Lower leg skin (tissue), 4 donors: ENCODE results near the gene HLX. TPM values are rescaled to one million over a fixed set of nuclear protein-coding genes. Genes with fewer than 3 reads are reported as not detected.

Source experiments
- DNase-seq, 2 donors: peaks; one replicate each; pipeline ENCODE4 v3.0.0-alpha.2; 2019; ENCODE audit warnings: low spot score in 2 of 2
- H3K4me3 ChIP-seq: fragments of 200-600 bp; sonication (generic); 2 replicates; pipeline ENCODE4 v1.5.1; 2017; ENCODE audit warnings: mild to moderate bottlenecking, low read depth; ENCODE audit not compliant: poor library complexity, severe bottlenecking
- POLR2A ChIP-seq, 2 donors: fragments of 450-650 bp; IDR thresholded peaks; one replicate each; pipeline ENCODE4 v1.6.1; 2016 to 2017; ENCODE audit warnings: antibody characterized with exemption in 2 of 2, mild to moderate bottlenecking in 1 of 2, moderate library complexity in 1 of 2
- WGBS, 2 donors: methylation state at CpG; one replicate each; pipeline ENCODE4 v1.1.5; 2018; 5-methylcytosine and 5-hydroxymethylcytosine counted together
- intact Hi-C: fragments of 100-400 bp; cut with DNase I; formaldehyde crosslinking; loops from one replicate; pipeline ENCODE4 v1.15.0; 2023; ENCODE audit warnings: low total_unique reads
- total RNA-seq, 4 donors: library from RNA; depleted of rRNA; stranded (reverse); fragments of >200 nt; gene quantifications; one replicate each; pipeline ENCODE4 v1.1.0, GENCODE V29; 2016
- TF ChIP-seq, protein P1 (sequence below), 3 donors: fragments of 450-650 bp; IDR thresholded peaks; one replicate each; pipeline ENCODE4 v1.5.1; 2016; ENCODE audit warnings: antibody characterized with exemption in 3 of 3, mild to moderate bottlenecking in 3 of 3, moderate library complexity in 2 of 3

The HLX gene, protein sequence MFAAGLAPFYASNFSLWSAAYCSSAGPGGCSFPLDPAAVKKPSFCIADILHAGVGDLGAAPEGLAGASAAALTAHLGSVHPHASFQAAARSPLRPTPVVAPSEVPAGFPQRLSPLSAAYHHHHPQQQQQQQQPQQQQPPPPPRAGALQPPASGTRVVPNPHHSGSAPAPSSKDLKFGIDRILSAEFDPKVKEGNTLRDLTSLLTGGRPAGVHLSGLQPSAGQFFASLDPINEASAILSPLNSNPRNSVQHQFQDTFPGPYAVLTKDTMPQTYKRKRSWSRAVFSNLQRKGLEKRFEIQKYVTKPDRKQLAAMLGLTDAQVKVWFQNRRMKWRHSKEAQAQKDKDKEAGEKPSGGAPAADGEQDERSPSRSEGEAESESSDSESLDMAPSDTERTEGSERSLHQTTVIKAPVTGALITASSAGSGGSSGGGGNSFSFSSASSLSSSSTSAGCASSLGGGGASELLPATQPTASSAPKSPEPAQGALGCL
- 10 to 100 TPM in 1 of 4 donors, 1 to 10 TPM in 3; 2.9 to 12.9 (median 3.2) TPM for total RNA-seq

DNA sequence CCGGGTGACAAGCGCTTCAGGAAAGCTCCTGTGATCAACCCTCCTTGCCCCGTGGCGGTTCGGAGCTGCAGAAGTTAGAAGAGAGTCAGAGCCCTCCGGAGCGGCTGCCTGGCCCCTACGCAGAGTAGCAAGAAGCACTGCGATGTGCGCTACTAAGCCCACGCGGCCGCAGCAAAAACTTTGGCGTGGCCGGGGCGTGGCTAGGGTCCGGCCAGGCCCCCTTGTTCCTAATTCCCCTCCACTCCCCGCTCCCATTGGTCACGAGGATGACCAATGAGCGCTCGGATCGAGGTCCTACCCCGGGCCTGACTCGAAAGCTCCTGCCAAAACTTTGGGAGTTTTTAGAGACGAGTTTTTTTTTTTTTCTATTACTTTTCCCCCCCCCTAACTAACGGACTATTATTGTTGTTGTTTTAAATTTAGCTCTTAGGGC is at the start of gene HLX:
TSS of gene HLX (plus strand) at position 368 of the 433 bp plus-strand sequence. CDS start 415 bp downstream, outside the sequence.
- no peak for TF ChIP-seq POLR2A (IDR thresholded peaks at IDR 0.05)
- TF ChIP-seq, protein P1, sequence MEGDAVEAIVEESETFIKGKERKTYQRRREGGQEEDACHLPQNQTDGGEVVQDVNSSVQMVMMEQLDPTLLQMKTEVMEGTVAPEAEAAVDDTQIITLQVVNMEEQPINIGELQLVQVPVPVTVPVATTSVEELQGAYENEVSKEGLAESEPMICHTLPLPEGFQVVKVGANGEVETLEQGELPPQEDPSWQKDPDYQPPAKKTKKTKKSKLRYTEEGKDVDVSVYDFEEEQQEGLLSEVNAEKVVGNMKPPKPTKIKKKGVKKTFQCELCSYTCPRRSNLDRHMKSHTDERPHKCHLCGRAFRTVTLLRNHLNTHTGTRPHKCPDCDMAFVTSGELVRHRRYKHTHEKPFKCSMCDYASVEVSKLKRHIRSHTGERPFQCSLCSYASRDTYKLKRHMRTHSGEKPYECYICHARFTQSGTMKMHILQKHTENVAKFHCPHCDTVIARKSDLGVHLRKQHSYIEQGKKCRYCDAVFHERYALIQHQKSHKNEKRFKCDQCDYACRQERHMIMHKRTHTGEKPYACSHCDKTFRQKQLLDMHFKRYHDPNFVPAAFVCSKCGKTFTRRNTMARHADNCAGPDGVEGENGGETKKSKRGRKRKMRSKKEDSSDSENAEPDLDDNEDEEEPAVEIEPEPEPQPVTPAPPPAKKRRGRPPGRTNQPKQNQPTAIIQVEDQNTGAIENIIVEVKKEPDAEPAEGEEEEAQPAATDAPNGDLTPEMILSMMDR (IDR thresholded peaks at IDR 0.05): no peak
- peak; percentile 84 to 98 for DNase-seq
- intact Hi-C loops: no loop called here
- 0 to 1% methylated on average over 20 to 26 of the region's 26 CpGs for WGBS, 2 donors
- peak within 1 kb of the TSS; percentile 57 for H3K4me3 ChIP-seq

DNA sequence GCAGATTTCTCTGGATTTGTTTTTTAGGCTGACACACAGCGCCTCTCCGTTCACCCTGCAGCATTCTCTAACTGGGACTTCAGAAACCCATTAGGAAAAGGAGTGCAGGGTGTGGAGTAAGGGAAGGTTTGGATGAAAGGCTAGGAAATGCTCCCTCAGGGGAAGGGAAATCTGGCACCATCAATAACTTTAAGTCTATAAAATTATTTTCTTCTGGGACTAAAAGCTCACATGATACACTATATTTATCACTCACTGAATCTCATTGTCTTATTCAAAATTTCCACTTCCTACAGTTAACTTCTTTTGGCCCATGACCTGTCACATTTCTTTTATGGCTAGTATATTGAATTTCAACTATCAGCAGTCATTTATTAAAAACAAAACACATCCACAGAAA is 45.8 kb upstream of the HLX start:
- intact Hi-C loops: no loop called here
- no peak overlapping the region for H3K4me3 ChIP-seq
- 29 to 35% methylated on average over 2 of the region's 2 CpGs for WGBS, 2 donors
- no peak for DNase-seq
- TF ChIP-seq, protein P1 (IDR thresholded peaks at IDR 0.05): no peak
- TF ChIP-seq POLR2A (IDR thresholded peaks at IDR 0.05): no peak

DNA sequence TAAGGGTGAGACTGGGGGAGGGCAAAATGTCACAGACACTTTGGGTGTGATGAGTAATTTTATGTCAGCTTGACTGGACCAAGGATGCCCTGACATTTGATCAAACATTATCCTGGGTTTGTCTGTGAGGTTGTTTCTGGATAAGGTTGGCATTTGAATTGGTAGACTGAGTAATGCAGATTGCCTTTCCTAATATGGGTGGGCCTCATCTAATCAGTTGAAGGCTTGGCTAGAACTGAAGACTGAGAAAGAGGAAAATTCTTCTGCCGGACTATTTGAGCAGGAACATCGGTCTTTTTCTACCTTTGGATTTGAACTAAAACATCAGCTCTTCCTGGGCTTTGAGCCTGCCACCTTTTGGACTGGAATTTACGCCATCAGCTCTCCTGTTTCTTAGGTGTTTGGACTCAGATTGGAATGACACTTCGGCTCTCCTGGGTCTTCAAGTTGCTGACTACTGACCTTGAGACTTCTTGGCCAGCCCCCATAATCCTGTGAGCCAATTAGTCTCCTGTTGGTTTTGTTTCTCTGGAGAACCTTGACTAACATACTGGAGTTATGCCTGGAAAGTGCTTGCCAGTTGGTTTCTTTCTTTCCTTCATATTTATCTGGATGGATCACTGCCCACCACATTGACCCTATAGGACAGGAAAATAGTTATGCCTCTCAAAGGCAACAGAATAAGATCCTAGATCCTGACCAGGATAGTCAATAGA is 44.9 kb upstream of the HLX start:
- no peak for TF ChIP-seq POLR2A (IDR thresholded peaks at IDR 0.05)
- TF ChIP-seq, protein P1 (IDR thresholded peaks at IDR 0.05): no peak
- intact Hi-C loops: no loop called here
- no peak for DNase-seq
- 92 to 93% methylated on average over 4 of the region's 4 CpGs for WGBS, 2 donors
- no peak overlapping the region for H3K4me3 ChIP-seq

DNA sequence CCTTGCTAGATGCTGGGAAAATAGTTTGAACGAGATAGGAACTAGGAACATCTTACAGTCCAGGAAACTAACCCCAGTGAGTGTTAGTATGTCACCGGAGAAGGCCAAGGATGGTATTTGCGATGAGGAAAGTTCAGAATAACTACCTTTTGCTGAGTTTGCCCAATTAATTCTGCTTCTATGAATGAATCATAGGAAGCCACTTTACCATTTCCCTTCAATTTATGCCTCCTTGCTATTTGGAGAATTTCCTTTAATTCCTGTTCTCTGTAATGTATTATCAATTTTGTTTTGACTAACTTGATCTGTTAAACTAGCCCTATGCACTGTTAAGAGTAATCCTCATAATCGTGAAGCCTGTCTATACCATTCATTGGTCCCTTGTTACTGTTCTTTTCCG is 40.7 kb upstream of the HLX start:
- intact Hi-C loops: no loop called here
- no peak overlapping the region for H3K4me3 ChIP-seq
- WGBS, 2 donors: 84 to 90% methylated on average over 5 of the region's 5 CpGs

DNA sequence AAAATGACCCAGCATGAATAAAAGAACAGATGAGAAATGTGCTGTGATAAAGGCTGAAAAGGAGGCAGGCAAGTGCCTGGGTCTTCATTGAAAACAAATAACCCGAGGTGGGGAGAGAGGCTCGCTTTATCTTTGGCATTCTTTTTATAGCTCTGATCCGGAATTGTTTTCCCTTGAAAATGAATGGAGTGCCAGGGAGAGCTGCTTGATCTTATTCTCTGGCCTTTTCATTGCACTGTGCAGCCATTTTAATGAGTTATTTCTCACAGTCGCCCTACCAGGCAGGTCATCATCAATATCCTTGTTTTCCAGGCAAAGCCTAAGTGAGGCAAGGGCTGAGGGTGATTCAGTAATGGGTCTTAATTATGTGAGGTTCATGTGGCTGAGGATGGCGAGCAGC is 39.8 kb upstream of the HLX start:
- intact Hi-C loops: no loop called here
- no peak overlapping the region for H3K4me3 ChIP-seq
- DNase-seq: no peak
- 73 to 80% methylated on average over 5 of the region's 5 CpGs for WGBS, 2 donors
- TF ChIP-seq POLR2A (IDR thresholded peaks at IDR 0.05): no peak
- TF ChIP-seq, protein P1 (IDR thresholded peaks at IDR 0.05): no peak

More for the DNA sequence above, 40.7 kb upstream of the HLX start:
- TF ChIP-seq POLR2A (IDR thresholded peaks at IDR 0.05): no peak
- TF ChIP-seq, protein P1 (IDR thresholded peaks at IDR 0.05): no peak
- DNase-seq: no peak
